Mammary epithelial cell (primary cell): ENCODE results near the gene ABAT.

Source experiments
- CTCF ChIP-seq, 2 donors: IDR thresholded peaks in 1 of 2; conservative IDR thresholded peaks in 1 of 2; 2 replicates each; pipeline ENCODE4 v1.5.1; 2011 to 2012; ENCODE audit warnings: inconsistent platforms in 2 of 2, low read length in 2 of 2, mild to moderate bottlenecking in 2 of 2, control low read depth in 1 of 2, low read depth in 1 of 2; ENCODE audit not compliant: insufficient read depth in 1 of 2; ENCODE audit errors: extremely low read depth in 1 of 2
- EZH2 ChIP-seq: IDR thresholded peaks from 2 replicates; pipeline ENCODE4 v1.6.1; 2012; ENCODE audit warnings: low read length, inconsistent platforms, borderline replicate concordance

- TF ChIP-seq CTCF (conservative IDR thresholded peaks at IDR 0.05 in 1 of 2, IDR thresholded peaks at IDR 0.05 in 1 of 2; ENCODE audit: extremely low read depth in 1 of 2, insufficient read depth in 1 of 2, low read depth in 1 of 2, low read length in 2 of 2) = no peak
- TF ChIP-seq EZH2 = no peak
Measured at GRCh38 chr16:8773537-8773936, 99.1 kb downstream of the ABAT start.
